PC-9 (cell line): ENCODE data around the gene SNAPC1.

Experiments used
- EZH2 ChIP-seq: fragments of 200-600 bp; sonication (generic); IDR thresholded peaks from 2 replicates; pipeline ENCODE4 v1.8.0; 2017; ENCODE audit warnings: antibody characterized with exemption, low read depth
- TF ChIP-seq, protein P1 (sequence below): fragments of 200-600 bp; sonication (generic); conservative IDR thresholded peaks from 2 replicates; pipeline ENCODE4 v1.6.1; 2017; ENCODE audit warnings: mixed run types, antibody characterized with exemption, mild to moderate bottlenecking, moderate library complexity

DNA sequence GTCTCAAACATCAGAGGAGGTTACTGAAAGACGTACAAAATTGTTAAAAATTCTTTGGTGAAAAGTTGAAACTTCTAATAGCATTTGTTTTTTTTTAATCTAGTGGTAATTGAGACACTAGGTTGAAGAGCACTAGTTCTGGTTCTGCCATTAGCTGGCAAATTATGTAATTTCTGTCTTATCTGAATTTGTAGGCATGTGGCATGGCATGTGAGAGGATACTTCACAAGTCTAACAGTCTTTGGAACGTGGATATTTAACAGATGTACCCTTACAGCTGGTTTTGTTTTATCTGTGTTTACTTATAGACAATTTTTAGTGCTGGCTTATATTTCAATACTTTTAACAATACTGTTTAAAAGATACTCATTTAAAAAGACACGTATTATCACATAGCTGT lies 6.0 kb downstream of the SNAPC1 start:
- no peak for TF ChIP-seq EZH2
- TF ChIP-seq, protein P1, sequence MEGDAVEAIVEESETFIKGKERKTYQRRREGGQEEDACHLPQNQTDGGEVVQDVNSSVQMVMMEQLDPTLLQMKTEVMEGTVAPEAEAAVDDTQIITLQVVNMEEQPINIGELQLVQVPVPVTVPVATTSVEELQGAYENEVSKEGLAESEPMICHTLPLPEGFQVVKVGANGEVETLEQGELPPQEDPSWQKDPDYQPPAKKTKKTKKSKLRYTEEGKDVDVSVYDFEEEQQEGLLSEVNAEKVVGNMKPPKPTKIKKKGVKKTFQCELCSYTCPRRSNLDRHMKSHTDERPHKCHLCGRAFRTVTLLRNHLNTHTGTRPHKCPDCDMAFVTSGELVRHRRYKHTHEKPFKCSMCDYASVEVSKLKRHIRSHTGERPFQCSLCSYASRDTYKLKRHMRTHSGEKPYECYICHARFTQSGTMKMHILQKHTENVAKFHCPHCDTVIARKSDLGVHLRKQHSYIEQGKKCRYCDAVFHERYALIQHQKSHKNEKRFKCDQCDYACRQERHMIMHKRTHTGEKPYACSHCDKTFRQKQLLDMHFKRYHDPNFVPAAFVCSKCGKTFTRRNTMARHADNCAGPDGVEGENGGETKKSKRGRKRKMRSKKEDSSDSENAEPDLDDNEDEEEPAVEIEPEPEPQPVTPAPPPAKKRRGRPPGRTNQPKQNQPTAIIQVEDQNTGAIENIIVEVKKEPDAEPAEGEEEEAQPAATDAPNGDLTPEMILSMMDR: no peak
